GM21723 (cell line): ENCODE results near the gene KCNT1.
"Not testable (repeated sequence)": the region's sequence is repeated elsewhere in the genome, so short reads cannot be mapped to it uniquely, and the experiment has no call there.

Source experiments
- ATAC-seq: cut with Tn5 transposase; IDR thresholded peaks from one replicate; pipeline ENCODE4 v1.9.1; 2021; ENCODE audit warnings: mild to moderate bottlenecking, moderate library complexity; ENCODE audit not compliant: unreplicated experiment

The KCNT1 gene

DNA sequence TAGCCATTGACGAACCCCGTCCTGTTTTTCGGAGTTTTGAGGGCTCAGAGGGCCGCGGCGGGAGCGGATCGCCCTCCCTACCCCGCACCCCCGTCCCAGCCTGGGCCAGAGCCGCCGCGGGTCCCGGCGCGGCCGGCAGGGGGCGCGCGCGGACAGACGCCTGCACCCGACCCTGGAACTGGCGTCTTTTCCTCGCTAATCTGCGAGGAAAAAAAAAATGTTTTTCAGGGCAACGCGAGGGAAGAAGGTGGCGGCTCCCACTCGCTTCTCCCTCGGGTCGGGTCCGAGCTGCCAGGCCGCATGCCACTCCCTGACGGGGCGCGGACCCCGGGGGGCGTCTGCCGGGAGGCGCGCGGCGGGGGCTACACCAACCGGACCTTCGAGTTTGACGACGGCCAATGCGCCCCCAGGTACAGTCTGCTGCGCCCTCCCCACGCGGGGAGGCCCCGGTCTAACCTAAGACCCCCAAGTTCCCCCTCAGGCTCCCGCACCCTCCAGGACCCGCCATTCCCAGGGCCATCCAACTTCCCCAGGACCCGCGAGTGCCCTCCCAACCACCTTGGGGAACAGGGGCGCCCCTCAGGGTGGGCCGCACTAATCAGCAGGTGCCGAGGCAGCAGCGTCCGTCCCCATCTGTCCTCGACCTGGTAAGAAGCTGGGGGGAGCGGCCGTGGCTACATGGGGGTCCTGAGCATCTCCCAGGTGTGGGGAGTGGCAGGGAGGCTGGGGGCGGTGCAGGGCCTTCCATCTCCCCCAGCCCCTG, at the start of gene KCNT1:
TSS of gene KCNT1 (plus strand) at position 227 of the 763 bp plus-strand sequence. CDS start at position 301, 74 bp downstream.
- ATAC-seq, result no peak

- ATAC-seq, result no peak
Measured at GRCh38 chr9:135655317-135655716, 46.7 kb upstream of the KCNT1 start.

- ATAC-seq, result no peak
Measured at GRCh38 chr9:135657416-135657815, 44.6 kb upstream of the KCNT1 start.

GRCh38 chr9:135659252-135659651, 42.7 kb upstream of the KCNT1 start:
- no peak for ATAC-seq

GRCh38 chr9:135660407-135660806, 41.6 kb upstream of the KCNT1 start:
- ATAC-seq, result no peak

DNA sequence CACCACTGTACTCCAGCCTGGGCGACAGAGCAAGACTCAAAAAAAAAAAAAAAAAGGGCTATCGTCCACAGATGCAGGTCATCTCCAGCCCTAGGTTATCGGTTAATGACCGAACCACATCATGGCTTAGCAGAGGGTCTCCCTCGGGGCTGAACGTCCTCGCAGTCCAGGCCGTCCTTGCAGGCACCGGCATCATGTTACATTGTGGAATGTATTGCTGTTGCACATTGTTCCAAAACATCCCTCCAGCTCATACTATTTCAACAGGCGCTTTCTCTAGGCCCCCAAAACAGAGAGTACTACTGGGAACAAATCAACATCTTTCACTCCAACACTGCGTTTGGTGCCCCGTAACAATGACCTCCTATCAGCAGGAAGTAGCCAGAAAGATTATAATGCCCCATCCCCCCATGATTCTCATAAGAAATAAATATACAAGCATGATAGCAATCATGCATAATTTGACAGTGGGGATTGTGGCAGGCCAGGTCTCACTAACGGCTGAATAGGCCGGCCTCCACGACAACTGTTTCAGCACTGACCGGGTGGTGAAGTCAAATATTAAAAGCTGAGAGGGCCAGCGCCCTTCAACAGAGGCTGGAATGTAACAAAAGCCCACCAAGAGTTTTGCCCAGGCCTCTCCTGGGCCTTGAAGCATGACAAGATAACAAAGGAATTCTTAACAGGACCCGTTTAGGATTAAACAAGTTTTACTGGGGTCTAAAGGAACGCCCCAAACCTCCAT, 40.0 kb upstream of the KCNT1 start:
- ATAC-seq, result no peak

DNA sequence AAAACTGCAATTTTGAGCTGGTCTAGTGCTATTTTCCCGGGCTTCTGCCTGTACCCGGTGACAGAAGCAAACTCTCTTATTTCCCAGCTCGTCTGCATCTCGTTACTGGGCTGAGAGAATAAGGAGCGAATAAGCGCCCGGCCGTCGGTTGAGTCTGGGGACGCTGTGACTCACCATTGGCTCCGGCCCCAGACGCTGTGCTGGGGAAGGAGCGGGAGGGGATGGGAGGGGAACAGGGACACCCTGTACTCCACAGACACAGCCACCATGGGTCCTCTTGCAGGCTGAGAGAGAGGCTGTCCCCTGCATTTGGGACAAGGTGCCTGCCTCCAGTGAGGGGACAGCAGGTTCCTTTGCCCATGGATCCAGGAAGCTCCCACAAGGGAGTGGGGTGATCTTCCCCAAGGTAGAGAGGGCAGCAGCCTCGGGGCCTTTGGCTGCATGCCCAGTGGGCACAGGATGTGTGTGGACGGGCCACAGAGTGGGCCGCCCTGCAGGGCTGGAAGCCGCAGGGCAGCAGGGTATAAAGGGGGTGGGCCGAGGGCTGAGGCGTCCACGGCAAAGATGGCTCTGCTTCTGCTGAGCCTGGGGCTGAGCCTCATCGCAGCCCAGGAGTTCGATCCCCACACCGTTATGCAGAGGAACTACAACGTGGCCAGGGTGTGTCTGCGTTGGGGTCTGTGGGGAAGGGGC, 39.1 kb upstream of the KCNT1 start, which contains the start of gene LCN9:
TSS of gene LCN9 (plus strand) at position 552 of the 693 bp plus-strand sequence. CDS start at position 565, 13 bp downstream.
- ATAC-seq, result no peak

- no peak for ATAC-seq
Measured at GRCh38 chr9:135663451-135663770, 38.6 kb upstream of the KCNT1 start.

GRCh38 chr9:135663857-135664256, 38.1 kb upstream of the KCNT1 start:
- ATAC-seq, result no peak

- ATAC-seq, result no peak
Measured at GRCh38 chr9:135664266-135664665, 37.7 kb upstream of the KCNT1 start.

DNA sequence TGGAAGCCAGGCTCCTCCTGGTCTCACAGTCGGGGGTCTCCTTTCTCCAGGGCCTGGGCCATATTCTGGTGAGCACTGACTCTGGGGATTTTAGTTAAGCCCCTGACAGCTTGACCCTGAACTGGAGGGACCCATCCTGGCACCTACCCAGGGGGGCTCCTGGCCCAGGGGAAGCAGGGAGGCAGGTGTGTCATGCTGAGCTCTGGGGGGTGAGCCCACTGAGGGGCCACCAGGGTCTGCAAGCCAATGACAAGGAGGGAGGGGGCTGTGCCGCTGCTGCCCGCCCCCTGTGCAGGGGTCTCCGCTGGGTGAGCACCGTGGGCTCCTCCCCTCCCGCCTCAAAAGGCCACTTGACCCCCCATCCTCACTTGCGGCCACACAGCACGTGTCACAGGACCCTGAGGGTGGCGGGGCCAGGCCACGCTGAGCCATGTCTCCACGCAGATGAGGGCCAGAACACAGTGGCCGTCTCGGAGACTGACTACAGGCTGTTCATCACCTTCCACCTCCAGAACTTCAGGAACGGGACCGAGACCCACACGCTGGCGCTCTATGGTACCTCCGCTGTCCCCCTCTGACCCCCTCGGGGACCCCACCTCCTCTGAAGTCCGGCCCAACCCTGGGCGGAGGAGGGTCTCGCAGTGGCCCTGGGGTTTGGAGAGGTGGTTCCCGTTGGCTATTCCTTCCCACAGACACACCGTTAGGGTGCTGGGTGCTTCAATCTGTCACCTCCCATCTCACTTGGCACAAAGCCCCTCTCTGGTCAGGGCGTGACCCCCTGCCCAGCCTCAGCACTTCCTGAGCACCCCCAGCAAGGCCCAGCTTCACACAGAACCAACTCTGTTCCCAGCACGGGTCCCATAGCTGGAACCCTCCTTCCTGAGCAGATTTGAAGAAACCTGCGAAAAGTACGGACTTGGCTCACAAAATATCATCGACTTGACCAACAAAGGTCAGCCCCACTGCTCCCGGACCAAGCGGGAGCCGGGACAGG, 36.9 kb upstream of the KCNT1 start:
- no peak for ATAC-seq

- no peak for ATAC-seq
Measured at GRCh38 chr9:135665795-135666189, 36.2 kb upstream of the KCNT1 start.

DNA sequence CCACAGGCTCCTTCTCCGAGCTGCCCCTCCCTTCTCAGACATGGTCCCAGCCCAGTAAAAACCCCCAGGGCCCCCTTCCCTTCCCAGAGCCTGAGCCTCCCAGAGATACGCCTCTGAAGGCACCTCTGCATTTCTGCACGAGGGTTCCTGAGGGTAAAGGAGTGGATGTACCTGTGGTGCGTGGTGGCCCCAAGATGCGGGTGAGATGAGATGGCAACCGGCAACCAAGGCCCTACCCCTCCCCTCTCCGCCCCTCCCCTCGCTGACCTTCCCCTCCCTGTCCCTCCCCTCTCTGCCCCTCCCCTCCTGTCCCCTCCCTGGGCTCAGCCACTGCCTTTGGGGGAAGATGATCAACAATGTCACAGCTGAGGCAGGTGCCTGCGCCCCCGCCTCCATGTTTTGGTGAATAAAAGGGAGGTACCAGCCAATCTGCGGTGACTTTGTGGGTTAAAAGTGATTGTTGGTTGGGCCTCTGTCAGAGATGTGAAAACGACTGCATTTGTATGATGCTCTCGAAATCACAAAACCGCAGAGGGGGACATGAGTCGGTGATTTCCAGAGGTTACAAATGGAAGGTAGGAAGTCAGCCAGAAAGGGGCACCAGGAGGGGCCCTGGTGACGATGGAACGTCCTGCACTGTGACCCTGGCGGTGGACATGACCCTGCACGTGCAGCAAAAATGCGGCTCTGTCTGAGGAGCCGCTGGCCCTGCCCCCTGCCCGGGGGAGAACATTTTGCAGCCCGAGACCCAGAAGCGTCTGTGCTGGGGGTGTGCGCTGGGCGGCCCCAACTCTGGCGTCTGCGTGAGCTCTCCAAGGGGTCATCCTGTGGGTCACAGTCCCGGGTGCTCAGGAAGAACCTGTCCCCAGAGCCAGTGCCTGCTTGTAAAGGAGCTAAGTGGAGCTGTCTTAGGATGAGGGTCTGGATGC, 35.2 kb upstream of the KCNT1 start:
- no peak for ATAC-seq

- ATAC-seq, result no peak
Measured at GRCh38 chr9:135667463-135668001, 34.5 kb upstream of the KCNT1 start.

DNA sequence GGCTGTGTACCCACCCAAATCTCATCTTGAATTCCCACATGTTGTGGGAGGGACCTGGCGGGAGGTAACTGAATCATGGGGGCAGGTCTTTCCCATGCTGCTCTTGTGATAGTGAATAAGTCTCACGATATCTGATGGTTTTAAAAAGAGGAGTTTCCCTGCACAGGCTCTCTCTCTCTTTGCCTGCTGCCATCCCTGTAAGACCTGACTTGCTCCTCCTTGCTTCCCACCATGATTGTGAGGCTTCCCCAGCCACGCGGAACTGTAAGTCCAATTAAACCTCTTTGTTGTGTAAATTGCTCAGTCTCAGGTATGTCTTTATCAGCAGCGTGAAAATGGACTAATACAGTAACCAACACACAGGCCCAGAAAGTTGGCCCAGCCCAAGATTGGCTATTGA, 33.0 kb upstream of the KCNT1 start:
- ATAC-seq, result not testable (repeated sequence)

- no peak for ATAC-seq
Measured at GRCh38 chr9:135669616-135670285, 32.2 kb upstream of the KCNT1 start.

GRCh38 chr9:135670721-135671590, 31.0 kb upstream of the KCNT1 start:
- ATAC-seq, result no peak

GRCh38 chr9:135671591-135672041, 30.4 kb upstream of the KCNT1 start:
- no peak for ATAC-seq
